Measurements from ENCODE around the gene RAD21L1.

DNA sequence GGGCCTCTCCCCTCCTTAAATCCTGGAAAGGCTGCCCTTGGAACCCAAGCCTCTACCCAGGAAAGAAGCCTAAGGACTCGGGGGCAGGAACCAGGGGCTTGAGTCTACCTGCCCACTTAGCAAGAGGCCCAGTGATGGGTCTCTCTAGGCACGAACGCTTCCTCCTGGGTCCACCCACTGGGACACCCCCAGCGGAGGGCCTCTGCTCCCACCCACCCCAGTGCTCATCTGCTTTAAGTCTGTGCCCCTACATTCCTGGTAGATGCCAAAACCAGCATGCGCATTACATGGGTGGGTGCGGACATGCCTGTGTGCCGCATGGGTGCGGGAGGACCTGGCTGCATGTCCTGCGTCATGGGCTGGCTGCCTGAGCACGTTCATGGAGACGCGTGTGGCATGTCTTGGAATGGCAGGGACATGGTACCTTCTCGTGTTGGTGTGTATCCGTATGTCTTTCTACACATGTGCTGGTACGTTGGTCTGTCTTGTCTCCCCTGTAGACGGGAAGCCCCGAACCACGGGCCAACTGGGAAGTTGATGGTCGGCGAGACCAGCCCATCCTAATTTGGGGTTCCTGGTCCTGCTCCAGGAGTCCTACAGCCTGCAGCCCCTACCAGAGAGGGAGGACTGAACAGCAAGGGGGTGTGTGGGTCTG lies 69.6 kb downstream of the RAD21L1 start:
- TF ChIP-seq EP300 (IDR thresholded peaks at IDR 0.05) (no peak), POLR2A (IDR thresholded peaks at IDR 0.05; ENCODE audit: low read depth) (no peak), CTCF (IDR thresholded peaks at IDR 0.05) (no peak)

Data from esophagus muscularis mucosa (tissue), 4 donors.